GM19468 (cell line): ENCODE measurements around the gene KDM1B.
A peak's percentile ranks its signal among the peaks of the same experiment; 100 is the strongest.
"Not testable (repeated sequence)": the region's sequence is repeated elsewhere in the genome, so short reads cannot be mapped to it uniquely, and the experiment has no call there.

Experiments
- ATAC-seq: cut with Tn5 transposase; IDR thresholded peaks from one replicate; pipeline ENCODE4 v1.9.1; 2021; ENCODE audit warnings: mild to moderate bottlenecking, moderate library complexity, moderate number of reproducible peaks; ENCODE audit not compliant: unreplicated experiment; ENCODE audit errors: extremely low read depth

Gene KDM1B

DNA sequence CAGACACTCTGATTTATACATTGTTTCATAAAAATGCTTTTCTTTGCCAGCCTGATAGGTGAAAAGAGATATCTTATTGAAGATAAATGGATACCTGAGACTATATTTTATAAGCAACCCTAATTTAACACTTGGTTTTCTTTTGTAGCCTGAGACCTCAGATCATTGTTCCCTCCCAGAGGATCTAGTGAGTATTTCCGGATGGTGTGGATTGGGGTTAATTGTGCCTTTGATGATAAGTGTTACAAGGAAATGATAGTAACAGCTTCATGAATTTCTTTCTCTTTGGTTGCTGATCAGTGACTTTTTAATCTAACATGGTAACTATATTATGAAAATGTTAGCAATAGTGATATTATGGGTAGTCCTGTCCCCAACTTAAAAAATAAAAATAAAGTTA lies 30.4 kb downstream of the KDM1B start:
- ATAC-seq = no peak

DNA sequence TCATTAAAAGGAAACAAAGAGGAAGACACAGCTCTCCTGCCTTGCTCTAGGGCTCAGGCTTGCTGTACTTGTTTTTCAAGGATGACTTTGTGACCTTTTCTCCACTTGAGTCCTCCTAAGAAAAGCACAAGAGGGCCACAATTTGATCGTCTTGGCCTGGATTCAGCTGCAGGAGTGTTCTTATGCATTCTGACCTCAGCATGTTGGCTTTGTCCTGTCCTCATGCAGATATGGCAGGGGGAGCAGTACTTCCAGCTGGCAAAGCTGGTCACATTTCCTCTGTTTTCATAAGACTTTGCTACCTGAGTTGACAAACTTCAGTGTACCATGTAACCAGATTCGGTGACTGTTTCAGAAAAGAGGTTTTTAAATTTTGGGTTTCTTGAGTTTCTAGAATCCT lies 30.8 kb downstream of the KDM1B start:
- no peak for ATAC-seq

DNA sequence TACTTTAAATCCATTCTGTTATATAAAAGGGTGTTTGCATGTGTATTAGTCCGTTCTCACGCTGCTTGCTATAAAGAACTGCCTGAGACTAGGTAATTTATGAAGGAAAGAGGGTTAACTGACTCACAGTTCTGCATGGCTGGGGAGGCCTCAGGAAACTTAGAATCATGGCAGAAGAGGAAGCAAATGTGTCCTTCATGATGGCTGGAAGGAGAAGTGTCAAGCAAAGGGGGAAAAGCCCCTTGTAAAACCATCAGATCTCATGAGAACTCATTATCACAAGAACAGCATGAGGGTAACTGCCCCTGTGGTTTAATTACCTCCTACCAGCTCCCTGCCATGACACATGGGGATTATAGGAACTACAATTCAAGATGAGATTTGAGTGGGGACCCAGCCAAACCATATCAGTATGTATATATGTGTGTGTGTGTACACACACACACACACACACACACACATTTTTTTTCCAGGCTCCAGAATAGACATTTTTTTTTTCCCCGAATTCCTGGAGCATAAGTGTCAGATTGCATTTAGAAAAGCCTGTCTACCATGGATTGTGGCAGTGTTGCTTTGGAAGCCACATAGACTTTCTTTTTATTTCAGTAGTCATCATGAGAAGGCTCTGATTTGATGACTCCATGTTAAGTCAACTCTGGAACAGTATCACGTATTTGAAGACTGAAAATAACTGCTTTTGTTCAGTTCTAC lies 31.5 kb downstream of the KDM1B start:
- ATAC-seq = no peak

DNA sequence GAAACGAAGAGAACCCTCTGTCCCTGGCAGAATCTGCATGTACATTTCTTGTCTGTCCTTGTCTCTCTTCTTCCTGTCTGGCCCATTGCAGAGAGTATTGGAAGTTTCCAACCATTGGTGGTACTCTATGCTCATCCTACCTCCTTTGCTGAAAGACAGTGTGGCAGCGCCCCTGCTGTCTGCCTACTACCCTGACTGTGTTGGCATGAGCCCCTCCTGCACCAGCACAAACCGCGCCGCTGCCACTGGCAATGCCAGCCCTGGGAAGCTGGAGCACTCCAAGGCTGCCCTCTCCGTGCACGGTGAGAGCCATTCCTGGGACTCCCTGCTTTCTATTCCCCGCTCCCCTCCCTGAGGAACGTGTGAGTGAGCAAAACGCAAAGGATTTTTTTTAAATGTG lies 32.5 kb downstream of the KDM1B start:
- no peak for ATAC-seq

DNA sequence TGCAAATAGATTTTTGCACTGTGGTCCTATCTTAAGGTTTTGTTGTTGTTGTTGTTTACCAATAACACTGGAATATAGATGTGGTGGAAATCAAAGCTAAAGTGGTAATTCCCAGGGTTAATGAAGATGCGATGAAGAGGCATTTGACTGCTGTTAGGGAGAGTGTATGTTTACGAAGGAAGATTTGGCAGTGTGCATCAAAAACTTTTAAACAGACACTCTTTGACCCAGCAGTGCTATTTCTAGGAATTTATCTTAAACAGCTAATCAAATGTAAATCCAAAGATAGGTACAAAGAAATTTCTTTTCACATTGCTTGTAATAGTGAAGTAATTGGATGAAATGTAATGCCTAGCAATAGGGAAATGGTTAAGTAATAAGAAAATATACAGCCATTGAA lies 34.0 kb downstream of the KDM1B start:
- ATAC-seq = no peak

DNA sequence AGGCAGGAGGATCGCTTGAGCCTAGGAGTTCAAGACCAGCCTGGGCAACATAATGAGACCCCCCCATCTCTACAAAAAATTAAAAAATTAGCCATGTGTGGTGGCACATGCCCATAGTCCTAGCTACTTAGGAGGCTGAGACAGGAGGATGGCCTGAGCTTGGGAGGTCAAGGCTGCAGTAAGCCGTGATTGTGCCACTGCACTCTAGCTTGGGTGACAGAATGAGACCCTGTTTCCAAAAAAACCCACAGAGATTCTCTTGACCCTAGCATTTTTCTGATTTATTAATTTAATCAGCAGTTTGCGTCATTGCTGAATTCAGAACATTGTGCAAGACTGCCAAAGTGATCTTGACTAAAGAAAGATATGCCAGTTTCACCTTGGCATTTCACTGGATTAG lies 36.8 kb downstream of the KDM1B start:
- ATAC-seq = no peak

DNA sequence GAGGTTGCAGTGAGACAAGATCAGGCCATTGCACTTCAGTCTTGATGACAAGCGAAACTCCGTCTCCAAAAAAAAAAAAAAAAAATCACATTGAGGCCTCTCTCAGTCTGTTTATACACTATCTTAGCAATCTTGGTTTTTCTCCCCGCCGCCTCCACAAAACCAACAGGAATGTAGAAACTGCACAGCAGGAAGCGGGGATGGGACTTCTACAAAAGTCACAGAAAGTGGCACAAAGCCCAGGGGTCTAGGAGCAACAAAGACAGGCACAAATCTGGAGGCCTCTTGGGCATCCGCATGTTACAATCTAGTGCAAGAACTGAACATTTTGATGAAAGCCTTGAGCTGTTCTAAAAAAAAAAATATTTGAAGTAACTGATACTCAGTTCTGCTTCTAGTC lies 48.6 kb downstream of the KDM1B start:
- no peak for ATAC-seq

GRCh38 chr6:18204691-18205090 lies 49.5 kb downstream of the KDM1B start:
- ATAC-seq = no peak

DNA sequence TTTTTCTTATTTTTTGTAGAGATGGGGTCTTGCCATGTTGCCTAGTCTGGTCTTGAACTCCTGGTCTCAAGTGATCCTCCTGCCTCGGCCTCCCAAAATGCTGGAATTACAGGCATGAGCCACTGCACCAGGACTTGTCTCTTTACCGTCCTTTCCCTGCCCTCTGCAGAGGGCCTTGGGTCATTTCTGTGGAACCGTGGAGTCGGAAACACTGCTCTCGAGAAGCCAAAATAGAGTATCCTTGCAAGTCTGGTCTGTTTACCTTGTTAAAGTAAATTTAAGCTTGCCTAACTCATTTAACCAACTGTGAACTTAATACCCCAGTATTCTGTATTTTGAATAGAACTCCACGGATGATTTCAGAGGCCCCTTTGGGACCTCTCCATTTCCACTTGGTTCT lies 51.4 kb downstream of the KDM1B start:
- ATAC-seq = no peak

DNA sequence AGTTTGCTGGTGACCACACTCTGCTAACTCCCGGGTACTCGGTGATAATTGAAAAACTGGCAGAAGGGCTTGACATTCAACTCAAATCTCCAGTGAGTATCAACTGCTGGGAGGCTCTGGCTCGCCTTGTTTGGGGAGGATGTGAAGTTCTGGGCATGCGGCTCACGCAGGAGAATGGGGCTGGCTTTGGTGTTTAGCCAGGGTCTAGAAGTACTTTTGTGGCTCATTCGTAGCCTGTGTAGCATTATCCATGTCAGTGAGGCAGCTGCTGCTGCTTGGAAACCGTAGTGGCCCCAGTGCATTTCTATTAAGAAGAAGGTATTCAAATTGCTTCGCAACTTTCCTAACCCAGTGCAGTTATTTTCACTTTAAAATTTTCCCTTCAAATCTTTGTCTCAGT lies 52.2 kb downstream of the KDM1B start:
- ATAC-seq = no peak

- ATAC-seq = no peak
Measured at GRCh38 chr6:18207949-18208348, 52.7 kb downstream of the KDM1B start.

DNA sequence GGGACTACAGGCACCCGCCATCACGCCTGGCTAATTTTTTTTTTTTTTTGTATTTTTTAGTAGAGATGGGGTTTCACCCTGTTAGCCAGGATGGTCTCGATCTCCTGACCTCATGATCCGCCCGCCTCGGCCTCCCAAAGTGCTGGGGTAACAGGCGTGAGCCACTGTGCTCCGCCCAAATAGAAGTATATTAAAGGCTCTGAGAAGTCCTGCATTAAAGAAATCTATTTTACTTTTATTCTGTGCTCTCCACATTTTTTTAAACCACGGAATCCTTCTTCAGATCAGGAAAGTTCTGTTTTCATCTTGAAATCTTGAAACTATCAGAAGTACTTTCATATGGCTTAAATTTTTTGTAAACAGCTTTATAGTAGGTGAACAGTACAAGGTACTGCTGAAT lies 53.6 kb downstream of the KDM1B start:
- ATAC-seq = not testable (repeated sequence)

DNA sequence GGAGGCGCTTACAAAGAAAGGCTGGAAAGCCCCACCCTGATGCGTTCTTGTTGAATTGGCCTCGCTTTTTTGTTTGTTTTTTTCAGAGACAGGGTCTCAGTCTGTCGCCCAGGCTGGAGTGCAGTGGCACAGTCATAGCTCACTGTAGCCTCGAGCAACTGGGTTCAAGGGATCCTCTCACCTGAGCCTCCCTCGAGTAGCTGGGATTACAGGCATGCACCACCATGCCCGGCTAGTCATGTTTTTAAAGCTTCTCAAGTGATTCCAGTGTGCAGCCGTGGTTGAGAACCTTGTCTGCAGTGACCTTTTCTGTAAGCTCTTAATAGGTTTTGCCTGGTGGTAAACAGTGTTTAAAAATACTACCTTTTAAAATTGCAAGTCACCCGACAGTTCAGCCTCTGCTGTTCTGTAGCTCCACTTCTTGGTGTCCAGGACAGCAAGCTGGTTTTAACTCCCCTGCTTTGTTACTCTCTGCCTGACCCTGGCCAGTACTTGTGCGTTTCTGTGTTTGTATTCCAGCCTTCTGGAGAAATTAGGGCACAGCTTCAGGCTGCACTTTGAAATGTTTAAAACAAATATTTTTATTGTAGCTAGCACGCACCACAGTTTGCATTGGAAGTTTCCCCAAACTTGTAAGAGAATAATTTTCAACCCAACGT lies 54.4 kb downstream of the KDM1B start:
- ATAC-seq = no peak

DNA sequence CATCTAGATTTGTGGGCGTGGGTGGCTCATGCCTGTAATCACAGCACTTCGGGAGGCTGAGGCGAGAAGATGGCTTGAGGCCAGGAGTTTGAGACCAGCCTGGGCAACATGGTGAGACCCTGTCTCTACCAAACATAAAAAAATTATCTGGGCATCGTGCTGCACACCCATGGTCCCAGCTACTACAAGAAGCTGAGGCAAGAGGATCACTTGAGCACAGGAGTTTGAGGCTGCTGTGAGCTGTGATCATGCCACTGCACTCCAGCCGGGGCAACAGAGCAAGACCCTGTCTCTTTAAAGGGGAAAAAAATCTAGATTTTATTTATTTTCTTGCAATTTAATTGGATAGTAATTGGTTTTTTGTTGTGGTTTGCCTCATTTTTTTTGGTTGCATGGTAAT lies 55.5 kb downstream of the KDM1B start:
- no peak for ATAC-seq

DNA sequence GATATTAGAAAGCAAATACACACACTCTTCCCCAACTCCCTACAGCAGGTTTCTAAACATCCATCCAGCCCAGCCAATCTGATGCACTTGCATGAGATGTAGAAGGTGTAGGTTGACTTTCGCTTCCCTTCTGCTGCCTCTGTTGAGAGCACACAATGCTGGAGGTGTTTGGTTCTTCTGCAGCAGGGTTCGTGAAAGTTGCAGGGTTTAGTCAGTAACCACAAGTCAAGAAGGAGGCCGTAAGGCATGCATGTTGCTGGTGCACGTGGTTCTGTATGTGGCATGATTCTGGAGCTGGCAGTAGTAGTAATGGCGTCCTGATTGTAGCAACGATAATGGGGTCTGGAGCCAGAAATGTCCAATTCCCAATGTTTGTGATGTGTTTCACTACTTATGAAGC lies 56.1 kb downstream of the KDM1B start:
- ATAC-seq = peak; percentile 89

DNA sequence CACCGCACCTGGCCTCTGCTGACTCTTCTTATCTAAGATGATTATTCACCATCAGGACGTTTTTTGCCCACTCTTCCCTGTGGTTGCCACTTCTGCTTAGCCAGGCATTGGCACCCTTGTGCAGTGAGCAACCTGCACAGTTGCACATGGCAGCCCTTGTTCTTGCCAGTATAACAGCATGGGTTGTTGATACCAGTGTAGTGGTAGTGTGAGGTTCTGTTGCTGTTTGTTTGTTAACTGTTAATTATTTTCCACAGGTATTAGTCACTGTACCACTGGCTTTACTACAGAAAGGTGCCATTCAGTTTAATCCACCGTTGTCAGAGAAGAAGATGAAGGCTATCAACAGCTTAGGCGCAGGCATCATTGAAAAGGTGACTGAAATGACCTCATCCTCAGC lies 57.0 kb downstream of the KDM1B start:
- ATAC-seq = no peak

DNA sequence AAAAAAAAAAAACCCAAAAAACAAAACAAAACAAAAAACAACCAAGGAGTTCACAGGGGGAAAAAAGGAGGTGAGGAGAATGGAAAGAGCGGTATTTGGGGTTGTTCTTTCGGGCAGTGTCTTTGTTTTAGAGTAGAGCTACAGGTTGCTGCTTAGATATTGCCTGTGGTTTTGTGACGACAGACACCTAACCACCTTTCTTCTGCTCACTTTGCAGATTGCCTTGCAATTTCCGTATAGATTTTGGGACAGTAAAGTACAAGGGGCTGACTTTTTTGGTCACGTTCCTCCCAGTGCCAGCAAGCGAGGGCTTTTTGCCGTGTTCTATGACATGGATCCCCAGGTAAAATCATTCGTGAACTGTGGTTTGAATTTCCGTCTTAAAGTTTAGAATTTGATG lies 58.2 kb downstream of the KDM1B start:
- no peak for ATAC-seq

GRCh38 chr6:18214003-18214402 lies 58.8 kb downstream of the KDM1B start:
- no peak for ATAC-seq

DNA sequence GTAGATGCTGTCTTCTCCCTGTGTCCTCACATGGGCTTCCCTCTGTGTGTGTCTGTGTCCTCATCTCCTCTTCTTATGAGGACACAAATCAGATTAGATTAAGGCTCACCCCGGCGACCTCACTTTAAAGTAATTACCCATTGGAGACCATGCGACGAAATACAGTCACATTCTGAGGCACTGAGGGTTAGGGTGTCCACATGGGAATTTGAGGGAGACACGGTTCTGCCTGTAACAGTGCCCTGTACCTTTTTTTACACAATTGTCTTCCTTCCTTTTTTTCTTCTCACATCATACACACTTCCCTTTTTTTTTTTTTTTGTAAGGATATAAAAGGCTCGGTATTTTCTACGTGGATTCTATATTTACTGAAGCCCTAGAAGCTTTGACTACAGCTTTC lies 60.2 kb downstream of the KDM1B start:
- no peak for ATAC-seq

DNA sequence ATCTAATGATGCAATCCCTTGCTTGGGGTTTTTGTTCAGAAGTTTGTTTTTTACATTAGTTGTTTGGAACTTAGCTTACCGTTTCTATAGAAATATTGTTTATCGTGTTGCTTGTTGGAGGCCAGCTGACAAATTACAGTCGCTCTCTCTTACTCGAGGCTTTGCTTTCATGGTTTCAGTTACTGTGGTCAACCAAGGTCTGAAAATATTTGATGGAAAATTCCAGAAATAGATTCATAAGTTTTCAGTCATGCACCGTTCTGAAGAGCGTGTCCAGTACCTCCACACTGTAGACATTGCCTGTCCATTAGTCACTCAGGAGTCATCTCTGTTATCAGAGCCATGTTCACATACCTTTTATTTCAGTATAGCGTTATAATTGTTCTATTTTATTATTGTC lies 61.2 kb downstream of the KDM1B start:
- no peak for ATAC-seq

DNA sequence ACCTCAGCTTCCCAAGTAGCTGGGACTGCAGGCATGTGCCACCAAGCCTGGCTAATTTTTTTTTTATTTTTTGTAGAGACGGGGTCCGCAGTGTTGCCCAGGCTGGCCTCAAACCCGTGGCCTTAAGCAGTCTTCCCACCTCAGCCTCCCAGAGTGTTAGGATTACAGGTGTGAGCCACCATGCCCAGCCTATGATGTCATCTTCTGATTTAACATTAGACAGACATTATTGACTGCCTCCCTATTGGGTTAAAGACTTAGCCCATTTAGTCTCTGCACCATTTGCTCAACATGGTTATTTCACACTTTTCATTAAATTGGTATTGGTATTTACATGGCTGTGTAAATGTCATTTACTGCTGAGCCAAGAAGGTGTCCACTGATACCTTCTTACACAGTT lies 63.0 kb downstream of the KDM1B start:
- no peak for ATAC-seq

GRCh38 chr6:18219591-18219990 lies 64.4 kb downstream of the KDM1B start:
- no peak for ATAC-seq
